HG02759 (cell line): ENCODE results near the gene NCEH1.
A peak's percentile ranks its signal among the peaks of the same experiment; 100 is the strongest.

ENCODE experiments used
- ATAC-seq: cut with Tn5 transposase; IDR thresholded peaks from one replicate; pipeline ENCODE4 v1.9.1; 2021; ENCODE audit warnings: mild to moderate bottlenecking, moderate library complexity; ENCODE audit not compliant: unreplicated experiment

NCEH1 gene

GRCh38 chr3:172591125-172591605, 119.7 kb downstream of the NCEH1 start:
- ATAC-seq: no peak

DNA sequence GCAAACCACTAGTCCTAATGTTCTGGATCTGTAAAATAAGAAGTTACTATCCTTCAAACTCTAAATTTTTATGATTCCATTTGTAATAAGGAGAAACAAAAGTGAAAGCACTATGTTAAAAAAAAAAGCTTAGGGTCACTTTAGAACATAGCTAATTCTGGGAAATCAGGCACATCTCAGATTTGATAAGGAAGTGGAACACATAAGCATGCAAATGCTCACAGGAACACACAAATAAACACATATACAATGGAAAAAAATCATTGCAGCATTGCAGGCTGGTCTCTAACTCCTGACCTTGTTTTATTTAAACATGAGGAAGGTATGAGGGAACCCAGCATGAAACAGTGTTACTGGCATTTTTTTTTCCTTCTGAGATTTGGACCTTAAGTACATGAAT, 124.4 kb downstream of the NCEH1 start:
- no peak for ATAC-seq

- ATAC-seq: no peak
Observed at GRCh38 chr3:172585954-172586353, 124.9 kb downstream of the NCEH1 start.

- ATAC-seq: no peak
Observed at GRCh38 chr3:172582712-172583111, 128.2 kb downstream of the NCEH1 start.

DNA sequence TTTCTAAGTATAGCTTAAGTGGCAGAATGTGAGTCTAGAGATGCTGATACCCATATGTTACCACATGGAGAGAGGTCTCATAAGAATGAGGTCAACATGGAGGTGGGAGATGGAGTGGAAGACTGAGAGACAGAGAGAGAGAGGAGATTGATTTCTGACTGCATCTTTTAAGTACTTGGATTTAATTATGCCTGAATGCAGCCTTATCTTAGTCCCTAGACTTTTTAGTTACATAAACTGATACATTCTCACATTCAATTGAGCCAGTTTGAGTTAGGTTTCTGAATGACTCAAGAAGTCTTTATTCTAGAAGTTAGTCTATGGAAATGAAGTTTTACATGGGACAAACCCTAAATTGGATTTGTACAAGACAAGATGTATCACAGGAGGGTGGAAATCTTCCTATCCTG, 129.1 kb downstream of the NCEH1 start:
- ATAC-seq: no peak

DNA sequence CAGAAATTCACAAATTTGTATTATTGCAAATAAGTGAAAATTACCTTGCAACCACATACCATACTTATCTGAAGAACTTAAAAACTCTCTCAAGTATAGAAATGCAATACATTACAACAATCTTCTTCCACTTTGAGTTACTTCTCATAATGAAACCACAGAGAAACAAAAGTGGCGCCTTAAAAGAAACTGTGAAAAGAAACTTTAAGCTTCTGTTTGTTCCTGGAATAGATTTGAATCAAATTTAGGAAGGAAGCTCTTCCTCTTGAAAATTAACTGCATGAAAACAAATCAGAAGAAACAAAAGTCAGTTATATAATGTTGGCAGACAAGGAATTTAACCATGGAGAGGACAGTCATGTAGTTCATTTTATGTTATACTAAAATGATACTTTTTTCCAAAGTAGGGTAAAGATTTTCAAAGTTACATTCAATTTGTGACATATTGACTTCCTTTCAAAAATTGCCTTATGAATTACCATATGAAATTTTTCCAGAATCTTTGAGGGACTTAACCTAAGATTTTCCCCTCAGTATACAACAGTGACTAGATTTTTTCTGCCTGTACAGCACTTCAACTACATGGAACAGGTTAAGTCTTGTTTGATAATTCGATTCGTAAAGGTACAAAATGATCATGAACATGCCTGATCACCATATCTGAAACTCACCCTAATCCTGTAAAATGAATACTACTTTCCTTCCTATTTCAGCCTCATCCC, 130.0 kb downstream of the NCEH1 start:
- peak; percentile 73 for ATAC-seq
